PC-3 (cell line): ENCODE data around the gene RAB44.

Experiments used
- CTCF ChIP-seq: fragments of 300-600 bp; sonication (generic); conservative IDR thresholded peaks from 2 replicates; pipeline ENCODE4 v1.5.1; 2017; ENCODE audit warnings: antibody characterized with exemption, low read depth, mild to moderate bottlenecking, low read length
- EZH2 ChIP-seq: fragments of 300-600 bp; sonication (generic); IDR thresholded peaks from one replicate; pipeline ENCODE4 v1.6.1; 2017; ENCODE audit warnings: antibody characterized with exemption, mild to moderate bottlenecking, low read length; ENCODE audit not compliant: unreplicated experiment
- EZH2phosphoT487 ChIP-seq: fragments of 300-600 bp; sonication (generic); IDR thresholded peaks from 2 replicates; pipeline ENCODE4 v1.6.1; 2018; ENCODE audit warnings: mild to moderate bottlenecking, antibody characterized with exemption, low read length, borderline replicate concordance

- TF ChIP-seq CTCF: no peak
- no peak for TF ChIP-seq EZH2
- TF ChIP-seq EZH2phosphoT487: no peak
Measured at GRCh38 chr6:36700831-36701230, 3.2 kb downstream of the RAB44 start.
